ENCODE measurements around the gene TTYH2.

The TTYH2 gene

DNA sequence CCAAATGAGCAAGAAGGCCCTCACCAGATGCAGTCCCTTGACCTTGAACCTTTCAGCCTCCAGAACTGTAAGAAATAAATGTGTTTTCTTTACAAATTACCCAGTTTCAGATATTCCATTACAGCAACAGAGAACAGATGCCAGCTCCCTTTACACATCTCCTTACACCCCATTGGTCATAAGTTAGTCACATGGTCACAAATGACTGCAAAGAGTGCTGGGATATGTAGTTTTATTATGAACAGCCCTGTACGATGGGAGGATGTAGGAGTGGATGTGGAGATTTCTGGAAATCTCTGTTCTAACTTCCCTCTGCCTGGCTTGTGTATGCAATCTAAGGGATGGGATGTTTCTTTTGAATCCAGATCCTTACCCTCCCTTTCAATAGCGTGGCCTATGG, 23.2 kb upstream of the TTYH2 start:
- no peaks in the 10 kb centered on the region for H3K9me3 ChIP-seq
- no peak for DNase-seq
- TF ChIP-seq, protein P1, sequence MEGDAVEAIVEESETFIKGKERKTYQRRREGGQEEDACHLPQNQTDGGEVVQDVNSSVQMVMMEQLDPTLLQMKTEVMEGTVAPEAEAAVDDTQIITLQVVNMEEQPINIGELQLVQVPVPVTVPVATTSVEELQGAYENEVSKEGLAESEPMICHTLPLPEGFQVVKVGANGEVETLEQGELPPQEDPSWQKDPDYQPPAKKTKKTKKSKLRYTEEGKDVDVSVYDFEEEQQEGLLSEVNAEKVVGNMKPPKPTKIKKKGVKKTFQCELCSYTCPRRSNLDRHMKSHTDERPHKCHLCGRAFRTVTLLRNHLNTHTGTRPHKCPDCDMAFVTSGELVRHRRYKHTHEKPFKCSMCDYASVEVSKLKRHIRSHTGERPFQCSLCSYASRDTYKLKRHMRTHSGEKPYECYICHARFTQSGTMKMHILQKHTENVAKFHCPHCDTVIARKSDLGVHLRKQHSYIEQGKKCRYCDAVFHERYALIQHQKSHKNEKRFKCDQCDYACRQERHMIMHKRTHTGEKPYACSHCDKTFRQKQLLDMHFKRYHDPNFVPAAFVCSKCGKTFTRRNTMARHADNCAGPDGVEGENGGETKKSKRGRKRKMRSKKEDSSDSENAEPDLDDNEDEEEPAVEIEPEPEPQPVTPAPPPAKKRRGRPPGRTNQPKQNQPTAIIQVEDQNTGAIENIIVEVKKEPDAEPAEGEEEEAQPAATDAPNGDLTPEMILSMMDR (IDR thresholded peaks at IDR 0.05): no peak

DNA sequence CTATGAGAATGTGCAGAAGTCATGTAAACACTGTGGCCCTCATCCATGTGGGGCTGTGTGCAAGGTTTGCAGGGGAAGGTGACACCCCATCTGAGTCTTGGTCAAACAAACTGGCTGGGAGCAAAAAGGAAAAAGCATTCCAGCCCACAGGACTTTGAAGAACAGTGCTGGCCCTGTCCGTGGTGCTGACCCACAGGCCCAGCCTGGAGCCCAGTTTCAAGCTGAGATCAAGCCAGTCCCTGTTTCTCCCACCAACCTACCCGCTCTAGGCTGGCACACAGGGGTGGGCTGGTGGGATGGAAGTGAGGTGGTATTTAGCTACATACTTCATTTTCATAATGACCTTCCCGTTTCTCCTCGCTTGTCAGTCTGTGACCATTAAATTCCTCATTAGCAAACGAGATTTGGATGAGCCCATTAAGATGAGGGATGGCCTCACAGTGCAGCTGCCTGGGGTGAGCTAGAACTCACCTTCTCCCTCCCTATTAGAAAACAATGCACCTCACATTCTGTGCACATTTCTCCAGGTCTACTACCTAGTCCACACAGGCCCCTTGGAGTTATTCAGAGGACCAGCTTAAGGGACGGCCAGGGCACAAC, 22.5 kb upstream of the TTYH2 start:
- H3K36me3 ChIP-seq: no peaks in the 10 kb centered on the region
- TF ChIP-seq, protein P1 (IDR thresholded peaks at IDR 0.05): no peak
- DNase-seq: no peak
- intact Hi-C loops (cut with DNase I; ENCODE audit: low total_unique reads): no loop called here
- H3K4me3 ChIP-seq: no peak overlapping the region
- H3K27me3 ChIP-seq: peaks cover 0 to 43% of the 10 kb centered on the region in 2 donors
- H3K4me1 ChIP-seq: no peaks in the 10 kb centered on the region
- H3K9me3 ChIP-seq: no peaks in the 10 kb centered on the region
- no peak overlapping the region for H3K27ac ChIP-seq

More for the DNA sequence above, 23.2 kb upstream of the TTYH2 start:
- Histone ChIP-seq H3K27ac (no peak overlapping the region), H3K4me1 (no peaks in the 10 kb centered on the region), H3K27me3 (peaks cover 0 to 43% of the 10 kb centered on the region in 2 donors), H3K4me3 (no peak overlapping the region), H3K36me3 (no peaks in the 10 kb centered on the region)
- intact Hi-C loops (cut with DNase I; ENCODE audit: low total_unique reads): no loop called here

DNA sequence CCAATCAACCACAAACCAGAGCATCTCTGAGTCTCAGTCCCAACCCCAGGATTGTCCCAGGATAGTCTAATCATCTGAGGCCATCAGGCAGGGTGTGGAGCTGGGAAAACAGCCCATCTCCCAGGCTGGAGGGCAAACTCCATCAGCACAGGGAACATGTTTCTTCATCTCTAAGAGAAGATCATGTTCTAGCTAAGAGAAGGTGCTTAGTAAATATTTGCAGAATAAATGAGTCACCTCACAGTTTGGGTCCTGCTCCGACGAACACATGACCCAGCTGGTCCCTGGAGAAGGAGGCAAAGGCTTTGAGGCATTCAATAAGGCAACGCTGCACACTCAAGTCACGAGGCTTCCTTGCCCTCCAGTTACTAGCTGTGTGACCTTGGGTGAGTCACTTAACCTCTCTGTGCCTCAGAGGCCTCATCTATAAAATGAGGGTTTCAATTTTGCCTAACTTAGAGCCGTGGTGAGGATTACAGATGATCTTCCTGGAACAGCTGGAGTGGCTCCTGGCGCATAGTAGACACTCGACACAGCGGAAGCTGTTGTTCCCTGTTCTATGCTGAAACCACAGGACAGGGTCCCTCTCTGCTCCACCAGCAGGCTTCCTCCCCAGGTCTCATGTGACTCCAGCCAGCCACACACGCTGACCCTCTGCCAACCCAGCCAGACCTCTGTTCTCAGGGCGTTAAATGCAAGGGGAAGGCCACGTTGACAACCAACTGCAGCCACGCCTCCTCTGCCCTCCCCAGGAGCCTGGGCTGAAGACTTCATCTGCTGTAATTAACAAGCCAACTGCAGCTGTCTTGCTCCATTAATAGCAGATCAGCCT, 20.2 kb upstream of the TTYH2 start:
- TF ChIP-seq, protein P1 (IDR thresholded peaks at IDR 0.05): no peak
- Histone ChIP-seq H3K4me3 (no peak overlapping the region), H3K36me3 (no peaks in the 10 kb centered on the region), H3K27ac (no peak overlapping the region), H3K4me1 (no peaks in the 10 kb centered on the region), H3K27me3 (peaks cover 0 to 49% of the 10 kb centered on the region in 2 donors), H3K9me3 (no peaks in the 10 kb centered on the region)
- DNase-seq: peak; percentile 77 to 83
- intact Hi-C loops (cut with DNase I; ENCODE audit: low total_unique reads): no loop called here

DNA sequence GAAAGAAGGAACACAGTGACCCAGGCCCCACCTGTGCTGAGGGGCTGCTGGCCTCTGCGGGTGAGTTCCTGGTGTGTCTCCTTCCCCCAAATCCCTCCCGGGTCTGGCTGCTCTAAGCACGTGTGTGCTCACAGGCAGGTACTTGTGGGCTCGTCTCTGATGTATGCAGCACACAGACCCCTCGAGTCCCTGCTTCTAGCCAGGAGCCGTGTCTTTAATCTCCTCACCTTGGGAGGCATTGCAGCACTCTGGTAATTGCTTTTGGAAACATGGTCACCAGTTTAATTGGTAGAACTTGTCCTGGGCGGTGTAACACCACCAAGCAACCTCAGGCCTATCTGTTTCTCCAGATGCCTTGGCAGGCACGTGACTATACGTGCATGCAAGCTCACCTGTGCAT, 18.7 kb upstream of the TTYH2 start:
- TF ChIP-seq, protein P1 (IDR thresholded peaks at IDR 0.05): no peak
- Histone ChIP-seq H3K27me3 (peaks cover 0 to 59% of the 10 kb centered on the region in 2 donors), H3K36me3 (no peaks in the 10 kb centered on the region), H3K9me3 (no peaks in the 10 kb centered on the region), H3K27ac (no peak overlapping the region), H3K4me3 (no peak overlapping the region), H3K4me1 (peaks cover 0 to 4% (median 1%) of the 10 kb centered on the region in 4 donors)
- DNase-seq: no peak
- intact Hi-C loops (cut with DNase I; ENCODE audit: low total_unique reads): no loop called here

DNA sequence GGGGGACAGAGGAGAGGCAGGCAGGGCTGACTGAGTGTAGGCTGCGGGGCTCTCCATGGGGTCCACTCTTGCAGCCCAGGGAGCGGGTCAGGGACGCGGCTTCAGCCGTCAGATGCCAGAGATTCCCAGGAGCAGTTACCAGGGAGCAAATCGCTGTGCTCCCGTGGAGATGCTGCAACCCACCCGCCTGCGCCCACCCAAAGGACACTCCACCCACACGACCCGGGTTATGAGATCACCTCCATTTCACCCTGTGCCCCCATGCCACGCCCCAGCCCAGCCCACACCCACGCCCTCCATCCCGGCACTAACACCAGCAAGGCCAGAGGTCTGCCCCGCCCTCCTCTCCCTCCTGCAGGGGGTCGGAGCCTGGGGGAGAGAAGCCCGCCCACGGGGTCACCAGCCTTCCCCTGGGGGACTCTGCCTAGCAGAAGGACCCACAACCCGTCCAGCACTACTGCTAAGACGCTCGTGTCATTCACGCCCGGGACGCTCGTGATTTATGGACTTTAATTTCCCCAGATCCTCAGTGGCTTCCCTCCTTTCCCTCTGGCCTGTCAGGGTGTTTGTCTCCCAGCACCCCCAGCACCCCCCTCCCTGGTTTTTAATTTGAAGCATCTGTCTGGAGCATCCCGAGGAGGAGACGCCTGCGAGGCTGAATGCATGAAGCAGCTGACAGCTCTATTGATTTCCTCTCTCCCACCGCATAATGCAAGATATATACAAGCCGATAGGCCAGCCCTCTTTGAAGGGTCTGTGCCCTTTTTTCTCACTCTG, 16.6 kb upstream of the TTYH2 start:
- peaks cover 0 to 7% (median 2%) of the 10 kb centered on the region in 4 donors for H3K4me1 ChIP-seq
- TF ChIP-seq, protein P1 (IDR thresholded peaks at IDR 0.05): no peak
- no peaks in the 10 kb centered on the region for H3K9me3 ChIP-seq
- H3K27me3 ChIP-seq: peaks cover 0 to 79% of the 10 kb centered on the region in 2 donors
- no peak overlapping the region for H3K27ac ChIP-seq
- H3K36me3 ChIP-seq: no peaks in the 10 kb centered on the region
- DNase-seq: no peak
- intact Hi-C loops (cut with DNase I; ENCODE audit: low total_unique reads): no loop called here
- no peak overlapping the region for H3K4me3 ChIP-seq
